LNCAP (cell line): ENCODE data around the gene OTX2.

ENCODE experiments used
- TF ChIP-seq, protein P1 (sequence below): fragments of 450-650 bp; IDR thresholded peaks from 2 replicates; pipeline ENCODE4 v1.5.1; 2017; ENCODE audit warnings: mild to moderate bottlenecking

OTX2 gene

DNA sequence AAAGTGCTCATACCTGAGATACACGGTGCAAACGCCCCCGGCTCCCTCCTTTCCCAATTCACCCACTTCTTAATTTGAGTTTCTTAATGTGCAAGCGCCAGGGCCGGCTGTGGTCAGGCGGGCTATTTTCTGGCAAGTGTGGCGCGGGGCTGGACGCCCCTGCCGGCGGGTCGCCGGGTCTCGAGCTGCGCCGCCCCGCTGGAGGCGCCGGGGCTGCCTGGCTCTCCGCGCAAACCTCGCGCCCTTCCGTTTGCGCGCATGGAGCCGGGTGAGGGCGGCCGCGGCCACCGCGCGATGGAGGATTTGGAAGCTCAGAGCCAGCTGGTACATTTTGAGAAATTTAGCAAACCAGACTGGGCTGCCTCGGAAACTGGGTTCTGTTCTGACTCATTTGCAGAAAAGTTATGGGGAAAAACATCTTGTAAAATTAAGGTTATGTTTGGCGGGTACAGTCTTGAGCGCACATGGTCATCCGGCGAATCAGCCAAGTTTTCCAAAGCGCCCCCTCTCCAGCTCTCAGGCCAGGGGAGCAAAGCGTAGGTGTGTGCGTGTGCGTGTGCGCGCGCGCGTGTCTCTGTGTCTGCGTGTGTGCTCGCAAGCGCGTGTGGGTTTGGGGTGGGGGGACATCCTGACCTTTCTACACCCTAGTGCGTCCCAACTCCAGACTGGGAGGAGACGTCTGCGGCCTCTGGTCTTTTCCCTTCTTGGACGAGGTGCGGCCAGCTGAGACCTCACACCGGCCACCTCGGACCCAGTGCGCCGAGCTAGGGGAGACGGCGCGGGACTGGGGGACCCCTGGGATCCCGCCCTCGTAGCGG is 6.5 kb upstream of the OTX2 start:
- TF ChIP-seq, protein P1, sequence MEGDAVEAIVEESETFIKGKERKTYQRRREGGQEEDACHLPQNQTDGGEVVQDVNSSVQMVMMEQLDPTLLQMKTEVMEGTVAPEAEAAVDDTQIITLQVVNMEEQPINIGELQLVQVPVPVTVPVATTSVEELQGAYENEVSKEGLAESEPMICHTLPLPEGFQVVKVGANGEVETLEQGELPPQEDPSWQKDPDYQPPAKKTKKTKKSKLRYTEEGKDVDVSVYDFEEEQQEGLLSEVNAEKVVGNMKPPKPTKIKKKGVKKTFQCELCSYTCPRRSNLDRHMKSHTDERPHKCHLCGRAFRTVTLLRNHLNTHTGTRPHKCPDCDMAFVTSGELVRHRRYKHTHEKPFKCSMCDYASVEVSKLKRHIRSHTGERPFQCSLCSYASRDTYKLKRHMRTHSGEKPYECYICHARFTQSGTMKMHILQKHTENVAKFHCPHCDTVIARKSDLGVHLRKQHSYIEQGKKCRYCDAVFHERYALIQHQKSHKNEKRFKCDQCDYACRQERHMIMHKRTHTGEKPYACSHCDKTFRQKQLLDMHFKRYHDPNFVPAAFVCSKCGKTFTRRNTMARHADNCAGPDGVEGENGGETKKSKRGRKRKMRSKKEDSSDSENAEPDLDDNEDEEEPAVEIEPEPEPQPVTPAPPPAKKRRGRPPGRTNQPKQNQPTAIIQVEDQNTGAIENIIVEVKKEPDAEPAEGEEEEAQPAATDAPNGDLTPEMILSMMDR: no peak

DNA sequence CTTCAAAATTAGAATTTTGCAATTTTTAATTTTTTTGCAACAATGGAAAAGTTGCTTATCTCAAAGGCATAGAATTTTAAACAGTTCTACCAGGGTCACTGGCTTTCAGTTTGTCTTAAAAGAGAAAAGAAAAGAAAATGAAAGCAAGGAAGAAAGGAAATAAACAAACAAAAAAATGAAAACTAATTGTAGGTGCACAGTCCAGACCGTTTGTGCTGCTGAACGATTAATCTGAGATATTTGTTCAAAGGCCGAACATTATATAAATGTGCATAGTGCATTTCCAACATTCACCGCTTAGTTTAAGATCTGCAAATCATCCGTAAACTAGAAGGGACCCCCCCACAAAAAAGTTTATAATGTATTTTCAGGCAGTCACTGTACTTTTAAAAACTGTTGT is 5.5 kb upstream of the OTX2 start:
- TF ChIP-seq, protein P1: no peak

DNA sequence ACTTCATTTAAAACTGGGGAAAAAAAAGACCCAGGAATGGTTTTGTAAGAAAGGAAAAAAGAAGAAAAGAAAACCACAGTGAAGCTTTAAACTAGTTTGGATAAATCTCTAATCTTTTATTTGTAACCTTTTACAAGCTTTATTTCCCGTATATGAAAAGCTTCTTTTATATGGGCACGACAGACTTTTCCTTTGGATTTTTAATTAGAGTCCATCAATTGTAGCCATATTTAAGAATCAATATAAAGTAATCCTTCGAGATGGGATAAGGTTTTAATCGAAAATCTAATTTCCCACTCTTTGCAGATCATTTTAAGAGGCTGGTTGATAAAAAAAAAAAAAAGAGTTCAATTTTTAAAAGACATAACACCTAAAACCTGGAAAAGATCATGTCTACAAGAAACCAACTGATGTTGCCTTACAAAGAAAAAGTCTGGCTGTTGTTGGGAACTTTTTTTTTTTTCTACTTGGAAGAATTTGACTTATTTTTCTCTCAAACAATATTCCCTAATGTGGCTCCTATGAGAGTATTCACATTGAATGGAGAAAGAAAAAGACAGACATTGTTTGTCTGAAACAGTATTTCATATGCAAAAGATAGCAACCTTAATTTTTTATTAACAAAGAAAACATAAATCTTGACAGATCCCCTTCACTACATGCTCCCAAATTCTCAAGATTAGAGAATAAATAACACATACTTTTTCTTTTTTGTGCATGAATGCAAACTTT is 4.9 kb upstream of the OTX2 start:
- TF ChIP-seq, protein P1: no peak

DNA sequence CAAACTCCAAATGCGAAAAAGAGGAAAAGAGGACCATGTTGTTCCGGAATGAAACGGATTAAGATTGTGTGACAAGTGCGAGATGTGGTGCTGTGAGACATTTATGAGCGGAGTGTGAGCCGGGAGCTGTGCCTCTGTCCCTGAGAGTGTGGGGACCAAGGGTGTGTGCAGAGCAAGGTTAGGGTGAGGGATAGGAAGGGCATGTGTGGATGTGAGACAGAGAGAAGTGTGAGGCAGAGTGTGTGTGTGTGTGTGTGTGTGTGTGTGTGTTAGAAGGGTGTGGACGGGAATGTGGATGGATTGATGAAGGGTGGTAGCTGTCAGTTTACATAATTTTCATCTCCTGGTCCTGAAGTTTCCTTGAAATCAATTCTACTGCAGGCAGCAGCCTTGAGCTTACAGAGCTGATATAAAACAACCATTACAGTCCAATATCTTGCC is 4.3 kb upstream of the OTX2 start:
- TF ChIP-seq, protein P1: no peak

DNA sequence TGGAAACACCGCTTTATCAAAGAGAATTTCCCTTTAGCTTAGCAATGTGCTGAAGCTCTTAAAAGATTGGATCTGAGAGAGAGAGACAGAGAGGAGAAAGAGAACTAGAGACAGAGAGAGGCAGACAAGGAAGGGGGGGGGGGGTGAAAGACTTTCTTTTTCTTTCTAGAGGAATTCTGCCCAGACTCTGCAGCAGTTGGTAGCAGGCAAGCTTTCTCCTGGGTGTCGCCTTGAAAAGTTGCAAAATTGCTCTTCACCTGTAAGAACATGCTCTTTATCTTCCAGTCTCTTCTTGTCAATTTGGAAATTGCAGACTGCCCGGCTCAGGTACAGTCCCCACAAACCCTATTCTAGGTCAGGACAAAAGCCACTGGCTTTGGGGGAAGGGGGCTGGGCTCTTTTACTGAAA is 2.9 kb upstream of the OTX2 start:
- TF ChIP-seq, protein P1: no peak

DNA sequence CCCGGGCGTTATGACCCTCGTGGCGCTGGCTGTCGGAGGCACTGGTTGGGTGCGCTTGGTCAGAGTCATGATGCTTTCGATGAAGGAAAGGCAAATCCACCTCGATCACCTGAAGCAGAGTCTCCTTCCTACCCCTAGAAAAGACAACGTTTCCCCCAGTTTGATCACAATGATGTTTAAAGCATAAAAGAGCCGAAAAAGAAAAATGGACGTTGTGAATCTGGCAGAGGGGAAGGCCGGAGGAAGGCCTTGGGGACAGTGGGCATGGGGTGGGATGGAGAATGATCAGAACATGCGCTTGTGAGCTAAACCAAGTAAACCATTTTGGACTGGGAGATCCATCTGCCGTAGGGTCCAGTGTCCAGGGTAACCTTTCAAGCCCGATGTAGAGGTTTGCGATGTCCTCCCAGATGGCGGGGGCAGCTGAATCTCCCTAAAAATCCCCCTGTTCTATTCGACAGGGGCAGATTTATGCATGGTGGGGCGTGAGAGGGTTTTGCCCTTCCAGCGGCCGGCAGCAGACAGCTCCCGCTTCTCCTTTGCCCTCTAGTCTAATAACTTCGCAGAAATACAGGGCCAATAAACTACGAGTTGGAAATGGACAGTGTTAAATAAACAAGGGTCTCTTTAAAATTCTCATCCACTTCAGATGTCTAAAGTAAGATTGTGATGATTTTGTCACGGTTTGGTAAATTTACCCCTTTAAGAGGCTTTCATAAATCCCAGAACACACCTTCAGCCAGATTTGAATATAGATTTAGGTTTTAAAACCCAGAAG is 2.3 kb upstream of the OTX2 start:
- TF ChIP-seq, protein P1: no peak

DNA sequence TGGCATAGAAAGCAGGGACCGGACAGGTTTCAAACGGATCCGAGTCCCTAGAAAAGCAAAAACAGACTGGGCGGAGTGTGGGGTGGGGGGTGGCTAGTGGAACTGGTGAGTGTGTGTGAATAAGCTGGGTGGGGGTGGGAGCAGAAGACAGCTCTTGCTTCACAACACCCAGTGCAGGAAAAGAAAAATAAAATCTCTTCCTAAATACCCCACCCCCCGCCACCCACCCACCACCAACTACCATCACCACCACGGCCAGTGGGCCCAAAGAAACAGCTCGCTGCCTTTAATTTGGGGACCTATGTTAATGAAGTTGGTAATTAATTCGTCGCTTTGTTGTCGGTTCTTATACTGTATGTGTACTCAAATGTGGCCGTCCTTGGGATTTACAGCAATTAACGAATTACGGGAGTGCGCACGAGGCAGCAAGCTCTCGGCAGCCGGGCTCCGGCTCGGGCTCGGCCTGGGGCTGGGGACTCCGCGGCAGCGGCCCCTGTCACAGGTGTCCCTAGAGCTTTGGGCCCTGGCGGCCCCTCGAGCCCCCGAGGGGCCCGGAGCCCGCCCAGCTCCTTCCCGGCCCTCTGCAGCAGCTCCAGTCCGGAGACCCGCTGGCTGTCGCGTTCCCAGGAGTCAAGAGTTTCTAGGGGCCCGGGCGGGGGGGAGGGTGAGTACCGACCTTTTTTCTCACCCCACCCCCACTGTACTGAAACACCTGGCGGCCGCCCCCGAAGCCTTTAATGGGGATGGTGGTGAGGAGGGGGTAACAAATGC is 1.5 kb upstream of the OTX2 start:
- TF ChIP-seq, protein P1: no peak
